K562 (cell line): ENCODE results near the gene UTP15. TPM values are rescaled to one million over a fixed set of nuclear protein-coding genes. Genes with fewer than 3 reads are reported as not detected.

Source experiments
- ARID2 ChIP-seq: fragments of 450-650 bp; IDR thresholded peaks from 2 replicates; pipeline ENCODE4 v1.6.1; 2017; ENCODE audit warnings: antibody characterized with exemption, mild to moderate bottlenecking
- BRCA1 ChIP-seq, 2 experiments: fragments of 450-650 bp in 1 of 2; sonication (generic) in 1 of 2; formaldehyde crosslinking in 1 of 2; IDR thresholded peaks; 2 replicates each; pipeline versions ENCODE4 v1.5.0 to v1.6.1; 2017 to 2020; ENCODE audit warnings: mild to moderate bottlenecking in 1 of 2, missing genetic modification reagents in 1 of 2
- CTCF ChIP-seq, 3 experiments: IDR thresholded peaks in 2 of 3; conservative IDR thresholded peaks in 1 of 3; 2 replicates each; pipeline ENCODE4 v1.5.1; 2011 to 2012; ENCODE audit warnings: low read length in 3 of 3, mild to moderate bottlenecking in 3 of 3, control low read depth in 2 of 3, improper control_type of control experiment in 1 of 3, inconsistent platforms in 1 of 3, low read depth in 1 of 3, mixed read lengths in 1 of 3, moderate library complexity in 1 of 3; ENCODE audit not compliant: insufficient read depth in 2 of 3
- DACH1 ChIP-seq: fragments of 450-650 bp; IDR thresholded peaks from 2 replicates; pipeline ENCODE4 v1.6.1; 2018; ENCODE audit not compliant: partially characterized antibody
- DEAF1 ChIP-seq: fragments of 450-650 bp; formaldehyde crosslinking; IDR thresholded peaks from 2 replicates; pipeline ENCODE4 v1.4.0; 2020; ENCODE audit warnings: mild to moderate bottlenecking, moderate library complexity
- DIDO1 ChIP-seq: fragments of 450-650 bp; IDR thresholded peaks from 2 replicates; pipeline ENCODE4 v1.6.1; 2016; ENCODE audit warnings: low read depth, missing biosample characterization, missing genetic modification characterization
- RBM34 ChIP-seq: fragments of 200-400 bp; formaldehyde crosslinking; IDR thresholded peaks from 2 replicates; pipeline ENCODE4 v1.6.1; 2018; ENCODE audit warnings: low read length, borderline replicate concordance; ENCODE audit not compliant: insufficient read depth
- TRIM25 ChIP-seq: fragments of 450-650 bp; IDR thresholded peaks from 2 replicates; pipeline ENCODE4 v1.7.0; 2016; ENCODE audit warnings: borderline replicate concordance
- polyA plus RNA-seq, 8 experiments: library from polyadenylated mRNA; depleted of rRNA in 4 of 8; stranded (reverse) in 5 of 8; unstranded in 3 of 8; fragments of >200 nt; fragmentation: Nextera tagmentation in 2 of 8; fragmentation: Illumina TruSeq in 1 of 8; extraction: Ambion mirVana in 2 of 8; extraction: Trizol in 1 of 8; gene quantifications; 2 replicates each; pipeline versions ENCODE4 v1.2.1 to v1.2.3, GENCODE V29; 2011 to 2014; ENCODE audit warnings: inconsistent platforms in 1 of 8, missing spikeins in 1 of 8
- total RNA-seq, 7 experiments: library from RNA; depleted of rRNA in 6 of 7; stranded (reverse); fragments of >200 nt in 6 of 7; fragmentation: Illumina TruSeq in 2 of 7; extraction: Trizol in 2 of 7; gene quantifications; 2 replicates each; pipeline versions ENCODE4 v1.2.1 to v1.2.3, GENCODE V29; 2011 to 2021; ENCODE audit warnings: low replicate concordance in 1 of 7

Gene UTP15
- total and polyA plus RNA-seq, 9 of the 15 experiments (the other 6 are each of a cell fraction or from before 2014, with no cell fraction given) = 28.1 to 49.3 (median 37.0) TPM

GRCh38 chr5:73591102-73591695, 25.7 kb downstream of the UTP15 start (continued):
- TF ChIP-seq CTCF (IDR thresholded peaks at IDR 0.05 in 2 of 3, conservative IDR thresholded peaks at IDR 0.05 in 1 of 3; ENCODE audit: insufficient read depth in 2 of 3, low read depth in 1 of 3, low read length in 3 of 3) = peak; percentile 65 to 87 (median 70)
- peak; percentile 85 for TF ChIP-seq DEAF1 (CRISPR knock-in tag)
- TF ChIP-seq RBM34 = no peak
- no peak for TF ChIP-seq DIDO1
- peak; percentile 61 for TF ChIP-seq ARID2
- TF ChIP-seq TRIM25 = no peak
- peak; percentile 6 for TF ChIP-seq DACH1
- TF ChIP-seq BRCA1 (IDR thresholded peaks at IDR 0.05) = no peak
- no peak for TF ChIP-seq BRCA1 (CRISPR knock-in tag; IDR thresholded peaks at IDR 0.05)
